SK-N-SH treated with all-trans-retinoic acid at 6 μM for 48 hours (cell line): ENCODE data around the gene SLC24A4.

Source experiments
- ARNTL ChIP-seq: fragments of 450-650 bp; formaldehyde crosslinking; IDR thresholded peaks from 2 replicates; pipeline ENCODE4 v1.5.0; 2020; ENCODE audit warnings: low read depth, mild to moderate bottlenecking, moderate library complexity, borderline replicate concordance
- ESRRG ChIP-seq: fragments of 250-450 bp; sonication (Bioruptor Pico); IDR thresholded peaks from 2 replicates; pipeline ENCODE4 v1.6.1; 2021; ENCODE audit warnings: mild to moderate bottlenecking
- GLIS3 ChIP-seq: fragments of 250-450 bp; sonication (Bioruptor Pico); IDR thresholded peaks from 2 replicates; pipeline ENCODE4 v1.5.0; 2020; ENCODE audit warnings: mild to moderate bottlenecking, moderate library complexity
- RARB ChIP-seq: fragments of 250-450 bp; sonication (Bioruptor Pico); IDR thresholded peaks from 2 replicates; pipeline ENCODE4 v1.8.0; 2021; ENCODE audit warnings: mild to moderate bottlenecking, moderate library complexity
- SNAI2 ChIP-seq: fragments of 250-450 bp; sonication (Bioruptor Pico); IDR thresholded peaks from 2 replicates; pipeline ENCODE4 v1.5.0; 2020; ENCODE audit warnings: mild to moderate bottlenecking, moderate library complexity
- TCF4 ChIP-seq: fragments of 250-450 bp; sonication (Bioruptor Pico); IDR thresholded peaks from 2 replicates; pipeline ENCODE4 v1.8.0; 2021; ENCODE audit warnings: mild to moderate bottlenecking, moderate library complexity, borderline replicate concordance
- ZFP3 ChIP-seq: fragments of 250-450 bp; sonication (Bioruptor Pico); IDR thresholded peaks from 2 replicates; pipeline ENCODE4 v1.5.0; 2020; ENCODE audit warnings: mild to moderate bottlenecking, moderate library complexity
- ZFP30 ChIP-seq: fragments of 450-650 bp; formaldehyde crosslinking; IDR thresholded peaks from 2 replicates; pipeline ENCODE4 v1.5.0; 2022; ENCODE audit warnings: mild to moderate bottlenecking, moderate library complexity
- ZNF8 ChIP-seq: fragments of 450-650 bp; formaldehyde crosslinking; IDR thresholded peaks from 2 replicates; pipeline ENCODE4 v1.5.0; 2020; ENCODE audit warnings: mild to moderate bottlenecking, moderate library complexity
- TF ChIP-seq, protein P1 (sequence below): fragments of 250-450 bp; sonication (Bioruptor Pico); IDR thresholded peaks from 2 replicates; pipeline ENCODE4 v1.5.1; 2020; ENCODE audit warnings: low read depth, mild to moderate bottlenecking, moderate library complexity
- TF ChIP-seq, protein P2 (sequence below): fragments of 250-450 bp; sonication (Bioruptor Pico); IDR thresholded peaks from 2 replicates; pipeline ENCODE4 v1.8.0; 2021; ENCODE audit warnings: low read depth, mild to moderate bottlenecking, moderate library complexity, borderline replicate concordance
- TF ChIP-seq, protein P3 (sequence below): fragments of 250-450 bp; sonication (Bioruptor Pico); IDR thresholded peaks from 2 replicates; pipeline ENCODE4 v1.5.0; 2020; ENCODE audit warnings: mild to moderate bottlenecking, moderate library complexity

DNA sequence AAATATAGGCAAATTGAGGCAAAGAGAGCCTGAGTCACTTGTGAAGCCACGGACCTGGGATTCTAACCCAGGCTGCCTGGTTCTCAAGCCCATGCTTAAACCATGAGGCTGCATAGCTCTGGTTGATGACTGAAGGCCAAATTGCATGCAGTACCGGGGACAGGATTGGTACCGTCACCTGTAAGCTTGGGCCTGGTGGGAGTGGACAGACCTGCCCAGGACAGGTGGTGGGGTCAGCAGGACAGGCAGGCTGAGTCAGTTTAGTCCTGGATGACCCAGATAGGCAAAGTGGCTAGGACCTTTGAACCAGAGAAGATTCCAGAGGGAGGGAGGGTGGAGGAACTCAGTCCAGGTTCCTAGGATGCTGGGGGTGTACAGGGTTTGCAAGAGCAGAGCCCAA is 216.5 kb downstream of the SLC24A4 start:
- TF ChIP-seq ZNF8 (CRISPR knock-in tag): no peak
- TF ChIP-seq, protein P1, sequence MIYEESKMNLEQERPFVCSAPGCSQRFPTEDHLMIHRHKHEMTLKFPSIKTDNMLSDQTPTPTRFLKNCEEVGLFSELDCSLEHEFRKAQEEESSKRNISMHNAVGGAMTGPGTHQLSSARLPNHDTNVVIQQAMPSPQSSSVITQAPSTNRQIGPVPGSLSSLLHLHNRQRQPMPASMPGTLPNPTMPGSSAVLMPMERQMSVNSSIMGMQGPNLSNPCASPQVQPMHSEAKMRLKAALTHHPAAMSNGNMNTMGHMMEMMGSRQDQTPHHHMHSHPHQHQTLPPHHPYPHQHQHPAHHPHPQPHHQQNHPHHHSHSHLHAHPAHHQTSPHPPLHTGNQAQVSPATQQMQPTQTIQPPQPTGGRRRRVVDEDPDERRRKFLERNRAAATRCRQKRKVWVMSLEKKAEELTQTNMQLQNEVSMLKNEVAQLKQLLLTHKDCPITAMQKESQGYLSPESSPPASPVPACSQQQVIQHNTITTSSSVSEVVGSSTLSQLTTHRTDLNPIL (CRISPR knock-in tag): no peak
- TF ChIP-seq RARB (CRISPR knock-in tag): no peak
- TF ChIP-seq ARNTL (CRISPR knock-in tag): no peak
- no peak for TF ChIP-seq ZFP3 (CRISPR knock-in tag)
- no peak for TF ChIP-seq TCF4 (CRISPR knock-in tag)
- TF ChIP-seq ZFP30 (CRISPR knock-in tag): no peak
- TF ChIP-seq ESRRG: no peak
- no peak for TF ChIP-seq GLIS3
- TF ChIP-seq SNAI2 (CRISPR knock-in tag): no peak
- TF ChIP-seq, protein P2, sequence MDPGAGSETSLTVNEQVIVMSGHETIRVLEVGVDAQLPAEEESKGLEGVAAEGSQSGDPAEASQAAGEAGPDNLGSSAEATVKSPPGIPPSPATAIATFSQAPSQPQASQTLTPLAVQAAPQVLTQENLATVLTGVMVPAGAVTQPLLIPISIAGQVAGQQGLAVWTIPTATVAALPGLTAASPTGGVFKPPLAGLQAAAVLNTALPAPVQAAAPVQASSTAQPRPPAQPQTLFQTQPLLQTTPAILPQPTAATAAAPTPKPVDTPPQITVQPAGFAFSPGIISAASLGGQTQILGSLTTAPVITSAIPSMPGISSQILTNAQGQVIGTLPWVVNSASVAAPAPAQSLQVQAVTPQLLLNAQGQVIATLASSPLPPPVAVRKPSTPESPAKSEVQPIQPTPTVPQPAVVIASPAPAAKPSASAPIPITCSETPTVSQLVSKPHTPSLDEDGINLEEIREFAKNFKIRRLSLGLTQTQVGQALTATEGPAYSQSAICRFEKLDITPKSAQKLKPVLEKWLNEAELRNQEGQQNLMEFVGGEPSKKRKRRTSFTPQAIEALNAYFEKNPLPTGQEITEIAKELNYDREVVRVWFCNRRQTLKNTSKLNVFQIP (CRISPR knock-in tag): no peak
- TF ChIP-seq, protein P3, sequence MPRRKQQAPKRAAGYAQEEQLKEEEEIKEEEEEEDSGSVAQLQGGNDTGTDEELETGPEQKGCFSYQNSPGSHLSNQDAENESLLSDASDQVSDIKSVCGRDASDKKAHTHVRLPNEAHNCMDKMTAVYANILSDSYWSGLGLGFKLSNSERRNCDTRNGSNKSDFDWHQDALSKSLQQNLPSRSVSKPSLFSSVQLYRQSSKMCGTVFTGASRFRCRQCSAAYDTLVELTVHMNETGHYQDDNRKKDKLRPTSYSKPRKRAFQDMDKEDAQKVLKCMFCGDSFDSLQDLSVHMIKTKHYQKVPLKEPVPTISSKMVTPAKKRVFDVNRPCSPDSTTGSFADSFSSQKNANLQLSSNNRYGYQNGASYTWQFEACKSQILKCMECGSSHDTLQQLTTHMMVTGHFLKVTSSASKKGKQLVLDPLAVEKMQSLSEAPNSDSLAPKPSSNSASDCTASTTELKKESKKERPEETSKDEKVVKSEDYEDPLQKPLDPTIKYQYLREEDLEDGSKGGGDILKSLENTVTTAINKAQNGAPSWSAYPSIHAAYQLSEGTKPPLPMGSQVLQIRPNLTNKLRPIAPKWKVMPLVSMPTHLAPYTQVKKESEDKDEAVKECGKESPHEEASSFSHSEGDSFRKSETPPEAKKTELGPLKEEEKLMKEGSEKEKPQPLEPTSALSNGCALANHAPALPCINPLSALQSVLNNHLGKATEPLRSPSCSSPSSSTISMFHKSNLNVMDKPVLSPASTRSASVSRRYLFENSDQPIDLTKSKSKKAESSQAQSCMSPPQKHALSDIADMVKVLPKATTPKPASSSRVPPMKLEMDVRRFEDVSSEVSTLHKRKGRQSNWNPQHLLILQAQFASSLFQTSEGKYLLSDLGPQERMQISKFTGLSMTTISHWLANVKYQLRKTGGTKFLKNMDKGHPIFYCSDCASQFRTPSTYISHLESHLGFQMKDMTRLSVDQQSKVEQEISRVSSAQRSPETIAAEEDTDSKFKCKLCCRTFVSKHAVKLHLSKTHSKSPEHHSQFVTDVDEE (CRISPR knock-in tag): no peak
